Nephron (organoid): ENCODE results near the gene ABHD13.

Experiments used
- H3K27ac Mint-ChIP-seq, 3 experiments: 2 replicates each; pipeline ENCODE4 v1.8.0; 2020; ENCODE audit warnings: mixed read lengths in 3 of 3, mild to moderate bottlenecking in 2 of 3, moderate library complexity in 1 of 3
- H3K27me3 Mint-ChIP-seq: 2 replicates; pipeline ENCODE4 v1.8.0; 2021; ENCODE audit warnings: low read depth, mild to moderate bottlenecking, moderate library complexity, mixed read lengths
- H3K36me3 Mint-ChIP-seq: 2 replicates; pipeline ENCODE4 v1.8.0; 2020; ENCODE audit warnings: low read depth, mixed read lengths
- H3K4me1 Mint-ChIP-seq: 2 replicates; pipeline ENCODE4 v1.8.0; 2020; ENCODE audit warnings: mixed read lengths
- H3K4me3 Mint-ChIP-seq, 3 experiments: 2 replicates each; pipeline ENCODE4 v1.8.0; 2020; ENCODE audit warnings: mild to moderate bottlenecking in 3 of 3, mixed read lengths in 3 of 3, moderate library complexity in 2 of 3
- H3K9me3 Mint-ChIP-seq: 2 replicates; pipeline ENCODE4 v1.8.0; 2020; ENCODE audit warnings: mixed read lengths
- CTCF ChIP-seq, 3 experiments: fragments of 200-600 bp; sonication (generic); IDR thresholded peaks; one replicate each; pipeline ENCODE4 v1.5.0; 2021; ENCODE audit warnings: antibody characterized with exemption in 3 of 3; ENCODE audit not compliant: unreplicated experiment in 3 of 3

The ABHD13 gene

DNA sequence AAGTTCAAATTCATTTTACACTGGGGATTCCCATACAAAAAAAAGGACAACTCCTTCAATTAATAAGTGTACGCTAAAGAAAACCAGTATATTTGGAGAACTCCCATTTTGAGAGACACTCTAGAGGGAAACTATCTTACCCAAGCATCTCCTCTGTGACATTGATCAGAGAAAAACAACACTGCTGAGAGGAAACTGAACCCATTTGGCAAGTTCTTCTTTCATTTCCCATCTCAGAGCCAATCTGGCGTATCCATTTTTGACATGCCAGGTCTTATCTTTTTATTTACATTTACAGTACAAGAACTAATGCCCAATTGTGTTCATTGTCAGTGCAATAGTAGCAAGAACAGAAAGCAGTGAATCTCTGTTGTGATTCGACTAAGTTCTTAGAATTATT lies 33.0 kb upstream of the ABHD13 start:
- no peaks in the 10 kb centered on the region for H3K4me1 Mint-ChIP-seq

DNA sequence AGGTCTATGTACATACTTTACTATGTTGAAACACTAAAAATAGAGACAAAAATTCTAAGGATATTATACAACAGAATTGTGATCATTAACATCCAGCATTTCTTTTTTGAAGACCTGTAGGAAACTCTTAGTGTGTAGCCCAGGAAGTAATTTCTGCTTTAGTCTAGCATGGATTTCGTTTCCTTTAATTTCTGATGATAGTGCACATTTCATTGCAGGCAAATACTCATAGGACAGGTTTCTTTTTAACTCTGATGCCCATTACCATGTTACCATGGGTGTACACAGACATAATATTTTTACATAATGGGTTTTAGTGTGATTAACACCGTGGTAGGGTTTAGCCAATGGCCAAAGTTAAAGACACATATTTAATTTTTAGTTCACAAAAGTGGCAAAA lies 29.9 kb upstream of the ABHD13 start:
- Mint-ChIP-seq H3K9me3 (peaks cover 2% of the 10 kb centered on the region), H3K27ac (no peak overlapping the region)

More for the DNA sequence above, 33.0 kb upstream of the ABHD13 start:
- Mint-ChIP-seq H3K27ac (no peak overlapping the region), H3K4me3 (no peak overlapping the region), H3K36me3 (no peaks in the 10 kb centered on the region), H3K27me3 (no peaks in the 10 kb centered on the region), H3K9me3 (no peaks in the 10 kb centered on the region)
- TF ChIP-seq CTCF (IDR thresholded peaks at IDR 0.05; ENCODE audit: unreplicated experiment in 3 of 3): no peak

DNA sequence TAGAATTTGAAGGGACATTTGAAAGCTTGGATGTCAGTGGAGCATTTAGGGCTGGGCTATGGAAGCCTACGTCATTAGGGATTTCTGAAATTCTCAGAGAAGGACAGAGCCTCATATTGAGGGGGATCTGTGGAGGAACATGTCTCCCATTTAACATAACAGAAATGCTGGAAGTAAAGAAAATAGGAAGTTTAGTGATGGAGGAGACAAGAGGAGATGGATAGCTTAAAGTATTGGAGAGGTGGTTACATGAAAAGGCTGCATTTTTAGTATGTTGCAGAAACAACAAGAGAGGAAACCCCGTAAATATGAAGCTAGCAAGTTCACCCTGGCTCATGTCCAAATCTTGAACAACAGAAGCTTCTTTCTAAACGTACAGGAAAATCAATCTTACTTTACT lies 27.3 kb upstream of the ABHD13 start:
- no peak for TF ChIP-seq CTCF (IDR thresholded peaks at IDR 0.05; ENCODE audit: unreplicated experiment in 3 of 3)
- Mint-ChIP-seq H3K9me3 (peaks cover 2% of the 10 kb centered on the region), H3K27ac (no peak overlapping the region), H3K4me3 (no peak overlapping the region), H3K36me3 (no peaks in the 10 kb centered on the region), H3K27me3 (no peaks in the 10 kb centered on the region), H3K4me1 (no peaks in the 10 kb centered on the region)

More for the DNA sequence above, 29.9 kb upstream of the ABHD13 start:
- Mint-ChIP-seq H3K36me3 (no peaks in the 10 kb centered on the region), H3K4me3 (no peak overlapping the region), H3K4me1 (no peaks in the 10 kb centered on the region), H3K27me3 (no peaks in the 10 kb centered on the region)
- TF ChIP-seq CTCF (IDR thresholded peaks at IDR 0.05; ENCODE audit: unreplicated experiment in 3 of 3): no peak

- H3K9me3 Mint-ChIP-seq: peaks cover 2% of the 10 kb centered on the region
- no peak overlapping the region for H3K4me3 Mint-ChIP-seq
- H3K27ac Mint-ChIP-seq: no peak overlapping the region
- H3K4me1 Mint-ChIP-seq: no peaks in the 10 kb centered on the region
- no peak for TF ChIP-seq CTCF (IDR thresholded peaks at IDR 0.05; ENCODE audit: unreplicated experiment in 3 of 3)
- H3K27me3 Mint-ChIP-seq: no peaks in the 10 kb centered on the region
- H3K36me3 Mint-ChIP-seq: no peaks in the 10 kb centered on the region
Measured at GRCh38 chr13:108193806-108194205, 24.4 kb upstream of the ABHD13 start.

- Mint-ChIP-seq H3K4me3 (no peak overlapping the region), H3K36me3 (no peaks in the 10 kb centered on the region), H3K27me3 (no peaks in the 10 kb centered on the region), H3K27ac (no peak overlapping the region), H3K4me1 (no peaks in the 10 kb centered on the region), H3K9me3 (peaks cover 2% of the 10 kb centered on the region)
- no peak for TF ChIP-seq CTCF (IDR thresholded peaks at IDR 0.05; ENCODE audit: unreplicated experiment in 3 of 3)
Measured at GRCh38 chr13:108194435-108194936, 23.7 kb upstream of the ABHD13 start.

DNA sequence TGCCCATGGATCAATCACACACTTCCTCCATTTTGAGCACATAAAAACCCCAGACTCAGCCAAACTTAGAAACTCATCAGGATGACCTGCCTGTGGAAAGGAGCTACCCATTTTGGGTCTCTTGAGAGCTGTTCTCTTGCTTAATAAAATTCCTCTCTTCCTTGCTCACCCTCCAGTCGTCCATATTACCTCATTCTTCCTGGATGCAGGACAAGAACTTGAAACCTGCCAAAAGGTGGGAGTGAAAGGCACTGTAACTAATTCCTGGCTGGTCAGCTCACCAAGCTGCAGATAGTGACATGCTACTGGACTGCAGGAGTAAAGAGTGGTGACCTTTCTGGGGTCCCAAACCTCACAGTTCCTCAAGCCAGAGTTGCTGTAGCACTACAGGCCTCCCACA lies 23.0 kb upstream of the ABHD13 start:
- no peaks in the 10 kb centered on the region for H3K4me1 Mint-ChIP-seq
- TF ChIP-seq CTCF (IDR thresholded peaks at IDR 0.05; ENCODE audit: unreplicated experiment in 3 of 3): no peak
- H3K27ac Mint-ChIP-seq: no peak overlapping the region
- H3K36me3 Mint-ChIP-seq: no peaks in the 10 kb centered on the region
- no peaks in the 10 kb centered on the region for H3K27me3 Mint-ChIP-seq
- peaks cover 2% of the 10 kb centered on the region for H3K9me3 Mint-ChIP-seq
- no peak overlapping the region for H3K4me3 Mint-ChIP-seq
